Peyer's patch (tissue), 4 donors: Measurements from ENCODE around the gene BLM. TPM values are rescaled to one million over a fixed set of nuclear protein-coding genes. Genes with fewer than 3 reads are reported as not detected.

Source experiments
- DNase-seq, 3 donors: peaks; one replicate each; pipeline ENCODE4 v3.0.0-alpha.2; 2017 to 2019
- H3K27ac ChIP-seq, 4 donors: fragments of 200-600 bp; sonication (generic); one replicate each; pipeline ENCODE4 v1.5.1; 2016 to 2019
- H3K27me3 ChIP-seq, 2 donors: fragments of 200-600 bp; sonication (generic); one replicate each; pipeline ENCODE4 v1.5.1; 2019
- H3K36me3 ChIP-seq, 3 donors: fragments of 200-600 bp; sonication (generic); one replicate each; pipeline ENCODE4 v1.5.1; 2016 to 2019
- H3K4me1 ChIP-seq, 4 donors: fragments of 200-600 bp; sonication (generic); one replicate each; pipeline ENCODE4 v1.5.1; 2016 to 2019
- H3K4me3 ChIP-seq, 4 donors: fragments of 200-600 bp; sonication (generic); 1 replicate in 3 of 4; 2 replicates in 1 of 4; pipeline ENCODE4 v1.5.1; 2016 to 2019; ENCODE audit warnings: mild to moderate bottlenecking in 1 of 4
- H3K9me3 ChIP-seq, 4 donors: fragments of 200-600 bp; sonication (generic); one replicate each; pipeline ENCODE4 v1.5.1; 2016 to 2019; ENCODE audit warnings: mild to moderate bottlenecking in 1 of 4
- POLR2A ChIP-seq, 2 donors: fragments of 450-650 bp; IDR thresholded peaks; one replicate each; pipeline ENCODE4 v1.5.1; 2017; ENCODE audit warnings: antibody characterized with exemption in 2 of 2, mild to moderate bottlenecking in 2 of 2, moderate library complexity in 2 of 2
- total RNA-seq, 4 donors: library from RNA; depleted of rRNA; stranded (reverse); fragments of >200 nt; gene quantifications; one replicate each; pipeline ENCODE4 v1.1.0, GENCODE V29; 2016
- TF ChIP-seq, protein P1 (sequence below), 6 experiments: fragments of 450-650 bp in 4 of 6; fragments of 200-600 bp in 2 of 6; sonication (generic) in 1 of 6; IDR thresholded peaks; one replicate each; pipeline ENCODE4 v1.5.1; 2017 to 2019; ENCODE audit warnings: antibody characterized with exemption in 6 of 6, mild to moderate bottlenecking in 3 of 6, moderate library complexity in 1 of 6

Gene BLM
- total RNA-seq, 4 donors from 2014 or later, result 0.94 to 8.4 (median 4.2) TPM

DNA sequence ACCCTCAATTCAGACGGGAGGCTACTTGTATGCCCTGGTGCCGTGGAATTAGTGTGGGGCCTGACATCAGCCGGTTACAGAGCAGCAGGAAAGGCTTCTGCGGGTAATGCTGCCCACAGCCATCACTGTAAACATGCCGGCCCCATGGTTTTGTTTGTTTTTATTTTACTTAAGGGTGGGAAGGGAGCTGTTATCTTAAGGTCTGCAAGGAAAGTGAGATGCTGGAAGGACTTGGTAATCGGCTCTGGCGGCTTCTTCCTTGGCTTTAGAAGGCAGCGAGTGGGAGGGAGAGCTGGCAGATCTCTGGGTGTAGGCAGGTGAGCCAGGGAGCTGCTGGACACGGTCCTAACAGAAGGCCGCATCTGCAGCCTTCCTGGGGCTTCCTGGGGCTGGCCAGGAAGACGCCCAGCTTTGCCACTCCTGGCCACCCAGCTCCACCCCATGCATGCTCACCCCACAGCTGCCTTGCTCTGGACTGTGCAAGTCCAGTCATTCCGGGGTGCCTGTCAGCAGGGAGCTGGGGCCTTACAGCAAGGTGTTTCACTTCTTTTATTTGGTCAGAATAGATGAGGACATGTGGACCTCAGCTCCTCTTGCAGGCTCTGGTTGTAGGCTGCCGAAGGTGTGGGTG, 97.2 kb downstream of the BLM start:
- Histone ChIP-seq H3K9me3 (no peaks in the 10 kb centered on the region), H3K4me3 (no peak overlapping the region), H3K4me1 (peaks cover 0 to 33% (median 12%) of the 10 kb centered on the region in 4 donors), H3K27ac (peak overlapping the region in 2 of 4 donors; percentile 31 to 63), H3K27me3 (no peaks in the 10 kb centered on the region), H3K36me3 (no peaks in the 10 kb centered on the region)
- TF ChIP-seq POLR2A (IDR thresholded peaks at IDR 0.05), result no peak
- TF ChIP-seq, protein P1, sequence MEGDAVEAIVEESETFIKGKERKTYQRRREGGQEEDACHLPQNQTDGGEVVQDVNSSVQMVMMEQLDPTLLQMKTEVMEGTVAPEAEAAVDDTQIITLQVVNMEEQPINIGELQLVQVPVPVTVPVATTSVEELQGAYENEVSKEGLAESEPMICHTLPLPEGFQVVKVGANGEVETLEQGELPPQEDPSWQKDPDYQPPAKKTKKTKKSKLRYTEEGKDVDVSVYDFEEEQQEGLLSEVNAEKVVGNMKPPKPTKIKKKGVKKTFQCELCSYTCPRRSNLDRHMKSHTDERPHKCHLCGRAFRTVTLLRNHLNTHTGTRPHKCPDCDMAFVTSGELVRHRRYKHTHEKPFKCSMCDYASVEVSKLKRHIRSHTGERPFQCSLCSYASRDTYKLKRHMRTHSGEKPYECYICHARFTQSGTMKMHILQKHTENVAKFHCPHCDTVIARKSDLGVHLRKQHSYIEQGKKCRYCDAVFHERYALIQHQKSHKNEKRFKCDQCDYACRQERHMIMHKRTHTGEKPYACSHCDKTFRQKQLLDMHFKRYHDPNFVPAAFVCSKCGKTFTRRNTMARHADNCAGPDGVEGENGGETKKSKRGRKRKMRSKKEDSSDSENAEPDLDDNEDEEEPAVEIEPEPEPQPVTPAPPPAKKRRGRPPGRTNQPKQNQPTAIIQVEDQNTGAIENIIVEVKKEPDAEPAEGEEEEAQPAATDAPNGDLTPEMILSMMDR (IDR thresholded peaks at IDR 0.05), result no peak
- DNase-seq, result no peak

DNA sequence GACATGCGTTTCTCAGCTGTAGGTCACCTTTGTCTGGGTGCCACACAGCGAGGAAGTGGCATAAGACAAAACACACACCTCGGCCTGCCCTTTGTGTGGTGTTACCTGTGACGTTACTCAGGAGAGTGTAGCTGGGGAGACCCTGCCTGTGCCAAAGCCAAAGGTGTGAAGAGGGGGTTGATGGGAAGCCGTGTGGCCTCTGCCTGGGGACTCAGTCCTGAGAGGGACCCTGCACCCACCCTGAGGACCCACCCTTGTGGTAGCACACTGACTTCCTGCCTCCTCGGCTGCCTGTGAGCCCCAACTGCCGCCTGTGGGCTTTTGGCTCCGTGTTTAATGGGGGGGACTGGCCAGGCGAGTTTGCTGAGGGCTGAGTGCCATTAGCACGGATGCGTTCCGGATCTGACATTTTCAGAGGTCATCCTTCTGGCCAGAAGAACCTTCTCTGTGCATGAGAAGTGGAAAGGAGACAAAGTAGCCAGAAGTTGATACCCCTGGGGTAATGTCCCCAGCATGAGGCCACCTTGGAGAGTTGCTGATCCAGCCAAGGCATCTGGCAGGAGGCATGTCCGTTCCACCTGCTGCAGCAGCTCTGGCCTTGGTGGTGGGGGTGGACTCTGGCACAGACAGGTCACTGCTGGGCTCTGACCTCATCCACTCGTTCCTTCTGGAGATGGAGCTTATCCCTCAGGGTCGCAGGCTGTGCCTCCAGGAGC, 99.4 kb downstream of the BLM start:
- no peak for TF ChIP-seq POLR2A (IDR thresholded peaks at IDR 0.05)
- TF ChIP-seq, protein P1 (IDR thresholded peaks at IDR 0.05), result no peak
- Histone ChIP-seq H3K9me3 (no peaks in the 10 kb centered on the region), H3K4me3 (no peak overlapping the region), H3K4me1 (peaks cover 0 to 33% (median 12%) of the 10 kb centered on the region in 4 donors), H3K27ac (no peak overlapping the region), H3K36me3 (no peaks in the 10 kb centered on the region), H3K27me3 (no peaks in the 10 kb centered on the region)
- no peak for DNase-seq

DNA sequence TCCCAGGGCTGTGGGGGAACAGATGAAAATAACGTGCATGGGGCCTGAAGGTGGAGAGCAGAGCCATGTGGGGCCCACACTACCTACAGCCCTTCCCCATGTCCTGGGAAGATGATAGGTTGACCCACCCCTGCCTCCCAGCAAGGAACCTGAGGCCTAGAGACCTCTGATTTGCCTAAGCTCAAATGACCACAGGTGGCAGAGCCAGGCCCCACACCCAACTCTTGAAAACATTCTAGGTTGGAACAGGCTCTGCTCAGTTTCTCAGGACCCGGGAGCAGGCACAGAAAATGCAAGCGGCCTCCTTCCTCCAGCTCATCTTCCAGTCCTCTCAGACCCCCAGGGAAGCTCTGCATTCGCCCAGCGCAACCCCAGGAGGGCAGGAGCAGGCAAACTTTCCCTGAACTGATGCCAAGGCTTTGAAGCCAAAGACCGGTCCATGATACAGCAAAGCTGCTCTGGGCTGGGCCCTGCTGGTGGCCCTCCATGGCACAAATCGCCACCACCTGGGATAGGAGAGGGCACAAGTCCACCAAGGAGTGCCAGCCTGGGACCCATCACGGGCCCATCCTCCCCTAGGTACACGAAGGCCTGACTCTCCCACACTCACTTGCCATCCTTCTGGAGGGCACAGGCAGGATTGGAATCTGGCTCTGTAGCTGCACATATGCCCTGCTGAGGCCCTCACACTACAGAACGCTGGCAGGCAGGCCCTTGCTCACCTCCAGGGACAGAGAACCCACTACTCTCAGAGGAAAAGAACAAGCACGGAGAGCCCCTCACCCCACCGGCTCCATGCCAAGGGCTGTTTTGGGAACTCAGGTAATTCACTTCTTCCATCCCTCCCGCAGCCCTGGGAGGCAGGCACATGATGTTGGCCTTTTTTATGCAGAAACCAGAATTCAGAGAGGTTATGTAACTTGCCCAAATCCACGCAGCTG, 100.2 kb downstream of the BLM start:
- Histone ChIP-seq H3K27me3 (no peaks in the 10 kb centered on the region), H3K27ac (peak overlapping the region in 2 of 4 donors; percentile 18 to 64), H3K9me3 (no peaks in the 10 kb centered on the region), H3K4me1 (peaks cover 0 to 33% (median 12%) of the 10 kb centered on the region in 4 donors), H3K36me3 (no peaks in the 10 kb centered on the region), H3K4me3 (no peak overlapping the region)
- no peak for DNase-seq
- no peak for TF ChIP-seq POLR2A (IDR thresholded peaks at IDR 0.05)
- TF ChIP-seq, protein P1 (IDR thresholded peaks at IDR 0.05), result no peak

DNA sequence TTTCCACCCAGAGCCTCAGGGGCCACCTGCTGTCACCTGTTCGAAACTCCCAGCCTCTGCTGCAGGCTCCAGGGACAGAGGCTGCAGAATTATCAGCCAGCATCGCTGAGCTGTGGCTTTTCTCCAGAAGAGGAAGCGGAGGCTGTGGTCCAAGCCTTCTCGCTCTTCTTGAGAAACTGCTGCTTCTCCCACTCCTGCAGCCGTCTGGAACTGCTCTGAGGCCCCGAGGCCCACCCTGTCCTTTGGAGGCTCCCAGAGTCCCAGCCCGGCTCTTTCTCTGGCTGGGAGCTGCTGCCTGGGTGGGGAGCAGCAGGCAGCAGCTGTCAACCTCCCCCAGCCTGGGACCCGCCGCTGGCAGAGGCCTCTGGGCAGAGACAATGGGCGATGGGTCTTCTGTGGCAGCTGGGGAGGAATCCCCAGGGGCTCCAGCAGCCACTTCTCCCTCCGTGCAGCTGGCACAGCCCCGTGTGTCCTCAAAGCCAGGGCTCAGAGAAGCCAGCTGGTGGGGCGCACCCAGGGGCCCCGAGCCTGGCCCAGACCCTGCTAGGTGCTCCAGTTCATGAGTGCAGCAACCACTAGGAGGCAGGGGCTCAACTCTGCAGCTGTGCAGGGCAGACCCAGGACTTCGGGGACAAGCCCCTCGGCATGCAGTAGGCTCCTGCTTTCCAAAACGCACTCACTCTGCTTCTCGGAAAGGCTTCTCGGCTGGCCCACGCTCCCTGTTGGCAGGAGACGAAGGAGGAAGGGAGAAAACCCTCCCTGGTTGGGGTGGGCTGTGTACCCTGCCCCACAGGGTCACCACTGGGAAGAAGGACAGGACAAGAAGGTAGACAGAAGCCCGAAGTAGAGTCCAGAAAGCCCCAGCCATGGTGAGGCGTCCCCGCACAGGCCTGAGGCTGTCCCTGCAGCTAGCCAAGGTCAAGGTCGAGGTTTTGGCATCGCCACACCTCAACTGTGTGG, 101.4 kb downstream of the BLM start:
- no peaks in the 10 kb centered on the region for H3K36me3 ChIP-seq
- H3K4me3 ChIP-seq, result peak overlapping the region in 1 of 4 donors; percentile 32
- H3K27me3 ChIP-seq, result no peaks in the 10 kb centered on the region
- H3K4me1 ChIP-seq, result peaks cover 0 to 32% (median 12%) of the 10 kb centered on the region in 4 donors
- DNase-seq, result peak in 2 of 3 donors; percentile 79
- no peaks in the 10 kb centered on the region for H3K9me3 ChIP-seq
- peak overlapping the region in 3 of 4 donors; percentile 12 to 64 (median 25) for H3K27ac ChIP-seq
- TF ChIP-seq, protein P1 (IDR thresholded peaks at IDR 0.05), result peak in 3 of 6 experiments; percentile 5 to 38 (median 36)
- TF ChIP-seq POLR2A (IDR thresholded peaks at IDR 0.05), result no peak
